SHP77 treated with DMSO at 0.1 percent for 48 hours (cell line): ENCODE results near the gene ZBTB6.
A peak's percentile ranks its signal among the peaks of the same experiment; 100 is the strongest.

Experiments
- DNase-seq: peaks from one replicate; lab custom pipeline; 2025; lab: John Stamatoyannopoulos, UW

ZBTB6 gene, protein sequence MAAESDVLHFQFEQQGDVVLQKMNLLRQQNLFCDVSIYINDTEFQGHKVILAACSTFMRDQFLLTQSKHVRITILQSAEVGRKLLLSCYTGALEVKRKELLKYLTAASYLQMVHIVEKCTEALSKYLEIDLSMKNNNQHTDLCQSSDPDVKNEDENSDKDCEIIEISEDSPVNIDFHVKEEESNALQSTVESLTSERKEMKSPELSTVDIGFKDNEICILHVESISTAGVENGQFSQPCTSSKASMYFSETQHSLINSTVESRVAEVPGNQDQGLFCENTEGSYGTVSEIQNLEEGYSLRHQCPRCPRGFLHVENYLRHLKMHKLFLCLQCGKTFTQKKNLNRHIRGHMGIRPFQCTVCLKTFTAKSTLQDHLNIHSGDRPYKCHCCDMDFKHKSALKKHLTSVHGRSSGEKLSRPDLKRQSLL

DNA sequence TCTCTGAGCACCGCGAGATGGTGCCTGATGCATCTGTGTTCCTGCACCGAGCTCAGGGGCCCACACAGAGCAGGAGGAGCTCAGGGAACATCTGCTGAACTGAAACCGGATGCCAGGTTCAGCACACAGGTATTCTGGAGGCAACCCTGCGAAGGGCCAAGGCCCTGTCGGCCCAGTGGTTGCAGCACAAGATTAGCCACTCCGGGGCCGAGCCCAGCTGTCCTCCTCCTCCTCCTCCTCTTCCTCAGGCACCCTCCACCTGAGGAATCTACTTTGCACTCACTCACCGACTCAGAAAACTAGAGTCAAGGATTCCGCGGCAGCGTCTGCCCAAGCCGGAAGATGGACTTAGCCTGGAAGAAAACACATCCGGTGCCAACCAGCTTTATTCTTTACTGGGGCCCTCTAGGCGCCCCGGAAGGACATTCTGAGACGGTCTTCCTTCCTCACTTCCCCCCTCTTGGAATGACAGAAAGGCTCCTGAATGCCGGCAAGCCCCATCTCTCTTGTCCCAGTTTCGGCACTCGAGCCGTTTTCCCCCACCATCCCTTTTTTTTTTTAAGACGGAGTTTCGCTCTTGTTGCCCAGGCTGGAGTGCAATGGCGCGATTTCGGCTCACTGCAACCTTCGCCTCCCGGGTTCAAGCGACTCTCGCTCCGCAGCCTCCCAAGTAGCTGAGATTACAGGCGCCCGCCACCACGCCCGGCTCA, at the start of gene ZBTB6:
Gene ZBTB6 (minus strand): TSS at position 360 of the 710 bp plus-strand sequence. CDS start 1,251 bp downstream, outside the sequence.
- peak; percentile 86 for DNase-seq

DNA sequence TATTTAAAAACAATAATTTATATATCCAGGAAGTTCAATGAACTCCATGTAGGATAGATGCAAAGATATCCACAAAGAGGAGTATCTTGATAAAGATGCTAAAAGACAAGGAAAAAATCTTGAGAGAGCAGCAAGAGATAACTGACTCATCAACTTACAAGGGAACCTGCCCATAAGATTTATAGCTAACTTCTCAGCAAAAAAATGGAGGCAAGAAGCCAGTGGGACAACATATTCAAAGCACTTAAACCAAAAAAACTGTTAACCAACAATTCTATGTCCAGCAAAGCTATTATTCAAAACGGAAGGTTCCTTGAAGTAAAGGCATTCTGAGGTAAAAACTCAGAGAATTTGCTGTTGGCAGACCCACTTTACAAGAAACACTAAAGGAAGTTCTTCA, 48.0 kb upstream of the ZBTB6 start:
- no peak for DNase-seq

DNA sequence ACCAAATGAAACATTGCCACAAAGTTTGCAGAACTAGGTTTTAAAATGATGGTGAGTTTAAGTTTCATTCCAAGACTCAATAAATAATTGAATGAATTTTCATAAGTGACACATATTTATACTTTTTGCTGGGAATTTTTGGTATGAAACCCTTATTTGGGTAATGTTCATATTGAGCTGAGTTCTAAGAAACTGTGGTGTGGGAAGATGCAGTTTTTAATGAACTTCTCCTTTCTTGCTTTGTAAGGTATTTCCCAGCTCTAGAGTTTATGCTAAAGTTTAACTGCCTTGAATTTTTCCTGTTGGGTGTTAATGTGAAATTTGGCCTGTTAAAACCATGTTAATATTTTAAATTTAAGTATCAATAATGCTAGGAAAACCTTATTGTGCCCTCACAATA, 42.8 kb upstream of the ZBTB6 start:
- no peak for DNase-seq

DNA sequence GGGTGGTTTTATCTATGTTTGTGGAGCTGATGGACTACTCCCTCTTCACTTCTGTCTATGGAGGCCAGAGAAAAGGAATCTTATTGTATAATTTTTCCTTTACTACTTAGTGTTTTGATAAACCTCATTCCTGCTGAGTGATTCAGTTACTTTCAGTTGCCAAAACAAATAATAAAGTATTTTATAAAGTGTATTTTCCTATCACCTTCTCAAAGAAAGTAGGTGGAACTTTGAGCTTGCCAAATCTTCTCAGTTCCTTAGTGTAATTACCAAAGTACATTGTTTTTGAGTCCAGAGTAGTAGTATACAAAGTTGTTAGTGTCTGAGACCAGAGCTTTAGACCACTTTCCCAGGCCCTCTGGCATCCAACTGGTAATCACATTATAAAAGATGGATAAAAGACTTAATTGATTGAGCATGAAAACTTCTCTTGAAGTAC, 41.1 kb upstream of the ZBTB6 start:
- no peak for DNase-seq

DNA sequence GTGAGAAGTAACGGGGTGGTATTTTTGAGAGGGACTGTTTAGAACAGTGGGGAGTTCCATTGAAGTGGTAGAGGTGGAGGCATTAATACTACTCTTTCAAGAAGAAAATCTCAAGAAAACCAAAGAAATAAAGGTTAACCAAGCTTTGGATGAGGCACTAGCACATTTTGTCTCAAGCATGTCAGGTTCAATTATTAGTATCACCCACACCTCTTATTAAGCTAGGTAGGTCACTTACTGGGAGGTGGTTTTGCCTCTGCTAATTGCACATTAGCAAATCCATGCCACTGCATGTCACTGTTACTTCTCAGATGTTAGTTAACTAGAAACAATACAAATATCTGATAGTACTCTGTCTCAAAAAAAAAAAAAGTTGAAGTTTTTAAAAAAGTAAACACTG, 37.9 kb upstream of the ZBTB6 start:
- DNase-seq: no peak

DNA sequence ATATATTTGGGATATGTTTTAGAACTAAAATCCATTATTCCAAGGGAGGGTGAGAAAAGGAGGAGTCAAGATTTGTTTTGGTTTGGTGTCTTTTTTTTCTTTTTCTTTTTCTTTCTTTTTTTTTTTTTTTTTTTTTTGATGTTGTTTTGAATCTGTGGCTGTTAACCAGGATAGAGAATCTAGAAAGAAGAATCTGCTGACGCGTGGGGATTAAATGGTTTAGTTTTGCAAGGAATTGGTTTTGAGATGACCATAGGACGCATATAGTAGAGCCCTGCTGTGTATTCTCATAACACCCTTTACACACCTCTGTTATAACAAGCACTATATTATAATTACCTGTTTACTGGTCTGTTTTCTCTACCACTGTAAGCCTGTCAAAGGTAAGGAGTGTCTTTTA, 37.1 kb upstream of the ZBTB6 start:
- DNase-seq: no peak

DNA sequence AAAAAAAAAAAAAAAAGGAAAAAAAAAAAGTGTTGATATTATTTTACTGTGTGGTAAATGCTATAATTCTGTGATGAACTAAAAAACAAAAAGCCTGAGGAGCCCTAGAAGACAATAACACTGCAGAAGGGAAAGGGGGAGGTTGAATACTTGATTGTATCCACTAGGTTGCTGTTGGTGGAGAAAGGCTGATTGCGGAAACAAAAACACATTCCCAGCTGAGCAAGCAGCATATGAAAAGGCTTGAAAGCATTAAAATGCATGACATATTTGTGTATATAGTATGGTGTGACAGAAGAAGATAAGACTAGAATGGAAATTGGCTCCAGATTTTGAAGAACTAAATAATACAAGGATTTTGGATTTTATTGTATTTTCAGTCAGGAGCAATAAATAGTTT, 36.6 kb upstream of the ZBTB6 start:
- no peak for DNase-seq

DNA sequence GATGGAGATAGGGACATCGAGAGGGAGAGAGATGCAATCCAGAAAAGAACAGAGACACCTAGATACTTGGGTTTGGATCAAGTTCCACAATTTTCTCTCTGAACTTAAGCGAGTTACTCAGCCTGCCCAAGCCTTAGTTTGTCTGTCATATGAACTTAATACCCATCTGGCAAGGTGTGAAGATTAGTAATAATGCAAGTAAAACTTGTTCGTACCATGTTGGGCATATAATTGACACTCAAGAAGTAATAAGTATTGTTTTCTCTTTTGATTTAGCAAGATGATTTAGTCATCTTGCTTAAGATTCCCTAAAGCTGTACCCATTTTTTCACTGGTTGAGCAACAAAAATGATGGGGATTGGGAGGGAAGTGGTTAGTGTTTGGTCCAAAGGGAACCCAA, 35.2 kb upstream of the ZBTB6 start:
- no peak for DNase-seq

DNA sequence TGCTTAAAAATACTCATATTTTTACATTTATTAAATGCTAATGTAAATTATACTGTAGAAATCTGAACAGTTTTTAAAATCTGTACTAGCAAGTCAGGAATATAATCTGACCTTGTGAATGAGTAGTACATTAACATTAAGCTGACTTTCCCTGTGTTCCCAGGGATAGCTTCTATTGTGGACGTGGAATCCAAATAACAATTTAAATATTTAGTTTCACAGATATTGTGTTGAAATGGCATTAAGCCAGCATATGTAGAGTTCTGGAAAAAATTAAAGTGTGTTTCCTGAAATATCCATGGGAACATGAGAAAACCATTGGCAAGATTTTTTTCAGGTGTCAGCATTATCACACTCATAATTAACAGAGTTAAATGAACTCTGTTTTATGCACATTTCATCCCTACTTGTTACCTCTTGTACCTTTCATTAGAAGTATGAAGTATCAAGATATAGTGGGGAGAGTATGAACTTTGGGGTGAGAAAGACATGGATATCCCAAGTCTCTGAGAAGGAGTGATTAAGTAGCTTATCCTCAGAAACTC, 33.4 kb upstream of the ZBTB6 start:
- DNase-seq: no peak

DNA sequence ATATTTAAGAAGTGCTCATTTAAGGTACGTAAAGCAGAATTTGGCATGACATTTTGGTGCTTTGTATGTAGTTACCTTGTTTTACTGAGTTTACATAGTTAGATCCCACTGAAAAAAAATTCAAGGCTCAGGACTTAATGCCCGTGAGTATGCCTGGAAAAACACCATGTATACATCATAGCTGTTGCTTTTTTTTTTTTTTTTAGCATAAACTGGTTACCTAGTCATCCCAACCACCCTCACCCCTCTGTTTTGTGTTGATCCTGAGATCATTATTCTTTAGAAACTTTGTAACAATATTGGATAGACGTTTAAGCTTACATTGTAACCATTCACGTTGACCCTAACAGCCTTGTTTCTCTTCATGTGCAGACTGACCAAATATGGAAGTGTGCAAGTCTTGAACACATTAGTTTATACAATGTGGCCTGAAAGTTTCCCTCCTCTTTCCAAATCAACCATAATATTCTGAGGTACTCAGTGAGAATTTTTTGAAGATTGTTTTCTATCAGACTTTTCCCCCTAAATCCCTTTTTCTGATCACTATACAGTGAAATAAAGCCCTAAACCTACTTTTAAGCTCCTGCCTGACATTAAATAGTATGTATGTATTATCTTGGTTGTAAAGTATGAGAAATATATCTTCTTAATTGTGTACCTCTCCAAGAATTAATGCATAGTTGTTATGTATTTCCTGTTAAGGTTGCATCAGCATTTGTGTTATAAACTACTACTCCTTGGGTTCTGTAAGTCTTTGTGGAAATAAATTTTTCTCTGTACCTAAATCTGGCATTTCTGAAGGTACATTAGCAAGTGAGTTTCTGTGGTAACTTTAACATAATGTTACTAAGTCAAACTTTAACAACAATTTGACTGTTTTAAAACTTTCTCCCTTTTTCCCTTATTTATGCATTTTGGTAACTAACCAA, 32.1 kb upstream of the ZBTB6 start:
- no peak for DNase-seq

DNA sequence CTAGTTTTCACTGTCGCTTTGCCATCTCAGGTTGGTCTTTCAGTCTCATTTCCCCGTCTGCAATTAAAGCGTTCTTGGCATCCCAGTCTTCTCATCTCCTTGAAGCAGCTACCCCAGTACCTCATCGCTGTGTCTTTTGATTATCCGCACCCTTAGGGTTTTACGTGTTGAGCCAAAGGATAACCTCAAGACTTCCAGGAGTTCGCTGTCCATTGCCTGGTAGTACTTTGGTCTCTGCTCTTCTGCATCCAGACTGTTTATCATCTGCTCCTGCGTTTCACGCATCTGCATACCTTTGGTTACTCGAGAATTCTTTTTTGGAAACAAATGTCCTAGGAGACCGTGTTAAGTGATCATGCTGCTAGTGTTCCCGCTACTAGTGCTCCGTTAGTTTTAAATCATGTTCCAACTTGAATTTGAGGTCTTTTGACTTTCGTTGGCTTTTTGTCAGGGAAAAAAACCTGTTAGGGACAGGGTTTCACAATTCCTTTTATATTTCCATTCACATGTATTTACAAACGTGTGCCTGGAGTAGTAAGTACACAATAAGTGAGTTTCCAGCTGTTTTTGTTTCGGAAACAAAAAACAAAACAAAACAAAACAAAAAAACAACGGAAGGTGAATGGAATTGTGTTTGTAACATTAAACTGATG, 28.6 kb upstream of the ZBTB6 start:
- DNase-seq: no peak

DNA sequence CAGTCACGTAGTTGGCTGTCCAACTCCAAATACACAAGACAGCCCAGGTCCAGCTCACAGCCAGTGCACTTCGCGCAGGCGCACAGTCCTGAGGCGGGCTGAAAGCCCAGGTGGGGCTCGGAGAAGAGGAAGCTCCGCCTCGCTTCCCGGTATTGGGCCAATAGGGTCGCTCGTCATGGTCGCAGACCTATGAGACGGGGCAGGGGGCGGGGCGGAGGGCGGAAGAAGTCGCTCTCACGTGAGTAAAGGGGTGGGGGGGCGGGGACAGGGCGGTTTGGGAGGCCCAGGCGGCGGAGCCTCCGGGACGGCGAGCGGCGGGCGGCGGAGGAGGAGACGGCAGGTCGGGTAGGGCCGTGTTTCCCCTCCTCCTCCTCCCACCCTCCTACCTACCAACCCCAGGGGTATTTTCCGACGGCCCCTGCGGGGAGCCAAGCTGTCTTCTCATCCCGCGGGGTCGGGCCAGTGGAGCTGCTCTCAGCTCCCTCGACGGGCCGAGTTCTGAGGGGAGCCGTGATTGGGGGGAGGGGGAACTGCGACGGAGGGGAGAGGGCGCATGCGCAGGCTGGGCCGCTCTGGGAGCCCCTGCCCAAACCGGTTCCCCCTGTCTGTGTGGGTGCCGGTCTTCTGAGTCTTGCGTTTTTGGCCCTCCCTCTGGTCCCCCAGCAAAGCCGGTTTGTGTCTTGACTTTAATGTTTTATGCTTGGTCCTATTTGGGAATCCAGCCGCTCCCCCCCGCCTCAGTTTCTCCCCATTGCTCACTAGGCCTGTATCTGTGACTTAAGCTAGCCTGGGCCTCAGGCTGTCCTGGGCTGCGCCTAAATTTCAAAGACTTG, 27.8 kb upstream of the ZBTB6 start, which contains the start of gene RABGAP1:
Gene RABGAP1 (plus strand): TSS at position 272 of the 833 bp plus-strand sequence. CDS start 16,040 bp downstream, outside the sequence.
- peak; percentile 93 for DNase-seq

DNA sequence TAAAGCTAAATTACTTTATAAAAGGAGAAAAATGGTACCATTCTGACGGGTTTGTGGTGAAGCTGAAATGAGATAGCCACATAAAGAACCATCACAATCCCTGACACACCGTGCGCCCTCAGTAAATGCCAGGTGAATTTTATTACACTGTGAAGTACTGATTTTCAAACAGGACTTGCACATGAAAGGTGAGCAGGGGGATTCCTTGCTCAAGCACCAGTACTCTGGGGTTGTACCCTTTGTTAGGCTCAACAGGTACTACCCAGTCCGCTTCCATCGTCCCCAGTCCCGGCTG, 27.3 kb upstream of the ZBTB6 start:
- no peak for DNase-seq

DNA sequence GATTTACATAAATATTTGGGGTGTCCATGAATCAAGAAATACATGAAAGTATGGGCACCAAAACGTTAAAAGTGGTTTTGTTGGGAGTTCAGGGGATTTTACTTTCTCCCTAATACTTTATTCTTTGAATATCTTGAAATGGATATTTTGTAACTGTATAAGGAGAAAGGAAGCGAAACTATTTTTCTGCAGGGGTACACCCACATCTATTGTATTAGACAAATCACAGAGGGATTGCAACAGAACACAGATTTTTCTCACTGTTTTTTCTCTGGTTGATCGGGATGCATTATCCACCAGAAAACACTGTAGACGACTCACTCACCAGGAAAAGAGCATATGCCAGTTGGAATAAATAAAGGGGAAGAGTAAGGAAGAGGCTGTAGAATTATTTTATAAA, 26.5 kb upstream of the ZBTB6 start:
- DNase-seq: no peak

DNA sequence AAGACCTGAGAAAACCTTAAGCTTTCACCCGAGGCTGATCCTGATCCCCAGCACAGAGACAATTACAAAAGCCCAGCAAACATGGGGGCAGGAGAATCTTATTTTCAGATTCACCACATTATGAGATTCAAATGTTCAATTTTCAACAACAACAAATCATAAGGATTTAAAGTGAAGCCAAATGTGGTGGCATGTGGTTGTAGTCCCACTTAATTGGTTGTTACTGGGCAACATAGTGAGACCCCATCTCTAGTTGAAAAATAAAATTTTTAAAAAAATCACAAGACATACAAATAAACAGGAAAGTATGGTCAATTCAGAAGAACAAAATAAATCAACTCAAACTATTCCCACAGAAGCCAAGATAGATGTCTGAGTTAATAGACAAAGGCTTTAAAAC, 23.8 kb upstream of the ZBTB6 start:
- DNase-seq: no peak

DNA sequence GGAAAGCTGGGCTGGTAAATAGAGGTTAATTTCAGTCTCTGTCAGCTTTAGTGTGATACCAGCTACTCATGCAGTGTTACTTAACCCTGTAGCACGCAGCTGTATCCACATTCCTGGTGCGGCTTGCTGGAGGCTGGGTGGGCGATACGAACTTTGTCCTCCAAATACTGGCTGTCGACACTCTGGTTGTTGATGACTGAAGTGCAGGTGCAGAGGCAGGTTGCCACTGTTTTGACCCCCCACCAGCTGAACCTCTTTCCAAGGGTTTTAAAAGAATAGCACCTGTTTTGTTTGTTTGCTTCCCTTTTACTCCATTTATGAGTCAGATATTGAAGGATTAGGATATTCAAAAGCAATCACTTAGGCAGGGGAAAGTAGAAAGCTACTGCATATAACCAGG, 23.3 kb upstream of the ZBTB6 start:
- no peak for DNase-seq

DNA sequence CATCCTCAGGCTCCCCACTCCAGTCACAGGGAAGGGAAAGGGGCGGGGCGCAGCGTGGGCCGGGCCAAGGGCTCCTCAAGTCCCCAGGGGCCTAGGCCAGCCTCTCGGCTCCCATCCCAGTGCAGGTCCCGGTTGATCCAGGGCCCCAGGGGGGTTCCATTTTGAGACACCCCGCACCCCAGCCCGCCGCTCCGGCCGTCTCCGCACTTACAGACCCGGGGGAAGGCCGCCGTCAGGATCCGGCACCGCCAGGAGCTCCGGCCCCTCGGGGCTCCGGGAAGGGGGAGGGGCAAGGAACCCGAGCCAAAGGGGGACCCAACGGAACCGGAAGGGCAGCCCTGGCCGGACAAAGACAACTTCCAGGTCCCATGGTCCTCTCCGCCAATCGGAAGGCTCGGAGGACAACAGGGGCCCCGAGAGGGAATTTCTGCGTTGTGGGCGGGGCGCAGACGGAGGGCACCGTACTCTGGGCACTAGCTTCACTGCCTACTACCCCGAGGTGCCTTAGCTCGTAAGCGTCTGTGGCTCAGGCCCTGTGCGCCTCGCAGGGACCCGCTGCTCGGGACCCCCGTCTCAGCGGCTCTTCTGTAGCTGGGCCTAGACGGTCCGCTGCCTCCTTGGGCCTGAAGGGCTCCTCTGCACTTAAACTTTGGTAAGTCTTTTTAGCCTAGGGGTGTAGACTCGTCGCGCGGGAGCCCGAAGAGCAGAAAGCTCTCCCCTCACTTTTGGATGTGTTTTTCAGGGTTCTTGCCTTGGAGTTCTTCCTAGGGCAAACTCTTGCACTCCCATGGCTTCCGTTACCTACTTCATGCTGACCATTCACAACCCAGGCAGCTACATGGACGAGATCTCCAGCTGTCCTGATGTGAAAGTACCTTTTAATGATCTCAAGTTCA, 18.4 kb upstream of the ZBTB6 start, which contains the start of gene ZBTB26:
Gene ZBTB26 (minus strand): TSS at position 287 of the 896 bp plus-strand sequence. CDS start 11,578 bp downstream, outside the sequence.
- DNase-seq: peak; percentile 76

DNA sequence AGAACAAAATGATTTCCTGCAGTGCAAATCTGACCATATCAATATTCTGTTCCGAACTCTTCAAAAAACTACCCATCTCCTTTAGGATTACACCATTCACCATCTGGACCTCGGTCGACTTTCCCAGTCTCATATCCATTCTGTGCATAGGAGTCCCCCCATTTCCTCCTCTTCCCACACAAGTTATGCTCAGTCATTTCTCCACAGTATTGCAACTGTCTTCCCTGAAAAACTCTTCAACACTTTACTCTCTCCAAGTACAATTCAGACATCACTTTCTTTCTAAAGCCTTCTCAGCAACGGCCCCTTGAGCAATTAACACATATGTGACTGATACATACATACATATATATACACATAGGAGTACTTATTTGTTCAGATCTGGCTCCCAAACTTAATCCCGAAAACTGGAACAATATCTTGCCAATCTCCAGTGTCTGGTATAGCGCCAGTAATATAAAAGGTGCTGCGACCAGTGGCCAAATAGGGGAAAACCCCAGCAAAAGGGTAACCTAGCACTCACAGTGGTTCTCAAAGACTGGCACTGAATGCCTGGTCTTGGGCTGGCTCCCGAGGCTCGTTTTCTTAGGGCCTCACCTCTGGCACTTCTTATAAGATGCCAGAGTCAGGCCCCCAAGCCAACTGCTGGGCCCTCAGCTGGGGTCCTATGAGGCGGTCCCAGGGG, 17.6 kb upstream of the ZBTB6 start:
- no peak for DNase-seq
